SK-N-SH (cell line): Measurements from ENCODE around the gene ZNF280C. TPM values are rescaled to one million over a fixed set of nuclear protein-coding genes. Genes with fewer than 3 reads are reported as not detected.

Experiments used
- CTCF ChIA-PET: fragments of 300-600, 350-600 bp; formaldehyde crosslinking; extraction: SDS; loops from one replicate; lab custom pipeline; 2021; lab: Yijun Ruan, JAX
- POLR2A ChIA-PET: fragments of 350-600 bp; sonication (Branson Sonifier 250); formaldehyde crosslinking; extraction: SDS; loops from one replicate; lab custom pipeline; 2020; ENCODE audit warnings: antibody characterized with exemption, inconsistent platforms; lab: Yijun Ruan, JAX
- DNase-seq: peaks from one replicate; pipeline ENCODE4 v3.0.0; 2012
- H2AFZ ChIP-seq: fragments of 200-600 bp; sonication (generic); 2 replicates; pipeline ENCODE4 v1.8.1; 2016; ENCODE audit warnings: antibody characterized with exemption, mild to moderate bottlenecking, low read depth
- H3F3A ChIP-seq: fragments of 200-600 bp; sonication (generic); replicated peaks from 2 replicates; pipeline ENCODE3; 2016; ENCODE audit warnings: antibody characterized with exemption, mild to moderate bottlenecking; ENCODE audit not compliant: insufficient read depth
- H3K27ac ChIP-seq, 2 experiments: fragments of 200-500 bp in 1 of 2; fragments of 200-600 bp in 1 of 2; sonication (Bioruptor generic) in 1 of 2; sonication (generic), shearing (Covaris generic) in 1 of 2; 2 replicates each; pipeline versions ENCODE4 v1.5.1 to v1.6.1; 2014 to 2016; ENCODE audit warnings: low read depth in 2 of 2, inconsistent platforms in 1 of 2, low read length in 1 of 2, mild to moderate bottlenecking in 1 of 2, mixed read lengths in 1 of 2
- H3K27me3 ChIP-seq: fragments of 200-600 bp; sonication (generic), shearing (Covaris generic); 2 replicates; pipeline ENCODE4 v1.6.1; 2016; ENCODE audit warnings: mixed run types; ENCODE audit not compliant: insufficient read depth
- H3K36me3 ChIP-seq, 2 experiments: fragments of 200-500 bp in 1 of 2; fragments of 200-600 bp in 1 of 2; sonication (Bioruptor generic) in 1 of 2; sonication (generic) in 1 of 2; replicated peaks in 1 of 2; 2 replicates each; pipeline versions ENCODE3 to v1.5.1; 2014 to 2016; ENCODE audit warnings: low read length in 1 of 2, mild to moderate bottlenecking in 1 of 2; ENCODE audit not compliant: insufficient read depth in 2 of 2, control insufficient read depth in 1 of 2
- H3K4me1 ChIP-seq, 2 experiments: fragments of 200-500 bp in 1 of 2; fragments of 200-600 bp in 1 of 2; sonication (Bioruptor generic) in 1 of 2; sonication (generic), shearing (Covaris generic) in 1 of 2; 2 replicates each; pipeline versions ENCODE4 v1.5.1 to v1.6.1; 2014 to 2016; ENCODE audit warnings: low read depth in 1 of 2, low read length in 1 of 2, mixed run types in 1 of 2; ENCODE audit not compliant: insufficient read depth in 2 of 2, control insufficient read depth in 1 of 2
- H3K4me2 ChIP-seq: fragments of 200-600 bp; sonication (generic), shearing (Covaris generic); 2 replicates; pipeline ENCODE4 v1.6.1; 2017; ENCODE audit warnings: mixed run types
- H3K4me3 ChIP-seq, 2 experiments: fragments of 200-500 bp in 1 of 2; fragments of 200-600 bp in 1 of 2; sonication (Bioruptor generic) in 1 of 2; sonication (generic), shearing (Covaris generic) in 1 of 2; 2 replicates each; pipeline versions ENCODE4 v1.5.1 to v1.8.1; 2014 to 2016; ENCODE audit warnings: low read depth in 2 of 2, inconsistent platforms in 1 of 2, low read length in 1 of 2, mild to moderate bottlenecking in 1 of 2, mixed read lengths in 1 of 2, moderate library complexity in 1 of 2
- H3K79me2 ChIP-seq: fragments of 200-600 bp; sonication (generic); 2 replicates; pipeline ENCODE4 v1.8.1; 2017; ENCODE audit warnings: mild to moderate bottlenecking; ENCODE audit not compliant: insufficient read depth
- H3K9ac ChIP-seq: fragments of 200-600 bp; sonication (generic); 2 replicates; pipeline ENCODE4 v1.6.1; 2017; ENCODE audit warnings: mixed run types
- H3K9me2 ChIP-seq: fragments of 200-600 bp; sonication (generic); 2 replicates; pipeline ENCODE4 v1.6.1; 2017; ENCODE audit warnings: mixed run types
- H3K9me3 ChIP-seq: fragments of 200-600 bp; sonication (generic); 2 replicates; pipeline ENCODE4 v1.6.1; 2017; ENCODE audit warnings: mixed run types, mild to moderate bottlenecking, moderate library complexity
- H4K20me1 ChIP-seq: fragments of 200-600 bp; sonication (generic); 2 replicates; pipeline ENCODE4 v1.6.1; 2017; ENCODE audit warnings: mild to moderate bottlenecking, mixed run types; ENCODE audit not compliant: insufficient read depth
- CHD2 ChIP-seq: fragments of 150-350 bp; IDR thresholded peaks from 2 replicates; pipeline ENCODE4 v1.6.1; 2018; ENCODE audit warnings: low read length; ENCODE audit not compliant: partially characterized antibody
- EP300 ChIP-seq, 2 experiments: IDR thresholded peaks; 2 replicates each; pipeline versions ENCODE4 v1.4.0 to v1.6.1; 2012; ENCODE audit warnings: borderline replicate concordance in 1 of 2, low read depth in 1 of 2, low read length in 1 of 2
- EZH2phosphoT487 ChIP-seq: fragments of 200-600 bp; sonication (generic); IDR thresholded peaks from 2 replicates; pipeline ENCODE4 v1.6.1; 2017; ENCODE audit warnings: low read depth, mixed run types, mild to moderate bottlenecking, antibody characterized with exemption, moderate library complexity, borderline replicate concordance
- FOSL2 ChIP-seq: IDR thresholded peaks from 2 replicates; pipeline ENCODE4 v1.4.0; 2012; ENCODE audit warnings: low read depth, mild to moderate bottlenecking, moderate library complexity, borderline replicate concordance
- FOXJ3 ChIP-seq: sonication (generic); formaldehyde crosslinking; IDR thresholded peaks from 2 replicates; pipeline ENCODE4 v1.5.1; 2020; ENCODE audit warnings: mild to moderate bottlenecking, missing genetic modification reagents
- GABPA ChIP-seq: IDR thresholded peaks from 2 replicates; pipeline ENCODE4 v1.4.0; 2012; ENCODE audit warnings: low read depth, mild to moderate bottlenecking
- JUND ChIP-seq: IDR thresholded peaks from 2 replicates; pipeline ENCODE4 v1.4.0; 2012
- NFIC ChIP-seq: IDR thresholded peaks from 2 replicates; pipeline ENCODE4 v1.4.0; 2012; ENCODE audit warnings: borderline replicate concordance
- RAD21 ChIP-seq: IDR thresholded peaks from 2 replicates; pipeline ENCODE4 v1.6.1; 2012; ENCODE audit warnings: mild to moderate bottlenecking, low read length
- RCOR1 ChIP-seq: fragments of 150-350 bp; IDR thresholded peaks from 2 replicates; pipeline ENCODE4 v1.6.1; 2017; ENCODE audit warnings: antibody characterized with exemption, low read length
- RFX5 ChIP-seq: IDR thresholded peaks from 2 replicates; pipeline ENCODE4 v1.6.1; 2012; ENCODE audit warnings: mild to moderate bottlenecking, improper control_type of control experiment, low read length
- RXRA ChIP-seq: IDR thresholded peaks from 2 replicates; pipeline ENCODE4 v1.4.0; 2012; ENCODE audit warnings: low read depth, mild to moderate bottlenecking, borderline replicate concordance
- SIN3A ChIP-seq: IDR thresholded peaks from 2 replicates; pipeline ENCODE4 v1.6.1; 2012; ENCODE audit warnings: low read depth, mild to moderate bottlenecking, low read length, moderate library complexity, borderline replicate concordance
- TCF12 ChIP-seq: IDR thresholded peaks from 2 replicates; pipeline ENCODE4 v1.4.0; 2012
- TEAD4 ChIP-seq: IDR thresholded peaks from 2 replicates; pipeline ENCODE4 v1.4.0; 2012; ENCODE audit warnings: mild to moderate bottlenecking, borderline replicate concordance; ENCODE audit not compliant: insufficient read depth
- YY1 ChIP-seq: IDR thresholded peaks from 2 replicates; pipeline ENCODE4 v1.4.0; 2012; ENCODE audit warnings: low read depth, mild to moderate bottlenecking
- WGBS: methylation state at CpG from one replicate; pipeline ENCODE4 v1.1.6; 2017; ENCODE audit warnings: low lambda C conversion rate; 5-methylcytosine and 5-hydroxymethylcytosine counted together
- polyA plus RNA-seq, 3 experiments: library from polyadenylated mRNA; depleted of rRNA; stranded (reverse); fragments of >200 nt; gene quantifications; 2 replicates each; pipeline ENCODE4 v1.2.3, GENCODE V29; 2012
- TF ChIP-seq, protein P1 (sequence below): IDR thresholded peaks from 2 replicates; pipeline ENCODE4; 2012
- TF ChIP-seq, protein P2 (sequence below): IDR thresholded peaks from 2 replicates; pipeline ENCODE4 v1.4.0; 2012; ENCODE audit warnings: low read depth, borderline replicate concordance
- TF ChIP-seq, protein P3 (sequence below): fragments of 150-350 bp; IDR thresholded peaks from 2 replicates; pipeline ENCODE4 v1.6.1; 2017; ENCODE audit warnings: antibody characterized with exemption, low read length, low read depth, borderline replicate concordance
- TF ChIP-seq, protein P4 (sequence below): fragments of 150-350 bp; IDR thresholded peaks from 2 replicates; pipeline ENCODE4 v1.6.1; 2016; ENCODE audit warnings: mild to moderate bottlenecking, low read depth, low read length

ZNF280C gene
- polyA plus RNA-seq, 1 of the 3 experiments (the other 2 are of a cell fraction), result 2.7 TPM

DNA sequence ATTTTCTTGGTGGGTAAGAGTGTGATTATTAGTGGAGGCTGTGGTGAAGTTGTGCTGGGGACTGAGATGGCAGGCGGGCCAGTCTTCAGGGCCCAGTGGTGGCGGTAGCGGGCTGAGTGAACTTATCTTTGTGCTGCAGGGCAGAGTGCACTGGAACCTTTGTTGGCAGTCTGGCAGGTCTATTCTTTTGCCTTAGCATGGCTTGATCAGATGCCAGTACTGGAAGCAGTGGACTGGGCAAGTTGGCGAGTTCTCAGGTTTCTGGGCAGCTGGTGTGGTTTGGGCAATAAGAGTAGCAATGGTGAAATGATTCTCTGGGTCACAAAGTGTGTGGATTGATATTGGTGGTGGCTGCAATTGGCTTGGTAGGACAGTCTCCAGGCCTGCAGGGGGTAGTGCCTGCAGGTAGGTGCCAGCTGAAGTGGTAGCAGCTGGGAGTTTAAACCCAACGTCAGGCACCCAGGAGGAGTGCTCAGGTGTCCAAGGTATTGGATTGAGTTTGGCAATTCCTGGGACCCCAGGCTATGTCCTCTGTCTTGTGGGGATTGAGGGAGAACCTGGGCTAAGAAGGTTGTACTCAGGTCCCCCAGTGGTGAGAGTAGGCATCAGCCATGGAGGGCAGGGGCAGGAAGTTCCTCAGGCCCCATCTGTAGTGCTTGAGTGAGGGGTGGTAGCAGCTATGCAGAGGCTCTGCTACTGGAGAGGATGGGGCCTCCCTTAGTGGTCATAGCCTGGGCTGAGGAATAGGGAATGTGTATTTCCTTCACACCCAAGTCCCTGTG lies 36.1 kb upstream of the ZNF280C start:
- Histone ChIP-seq H3F3A (peaks cover 3% of the 10 kb centered on the region), H3K4me3 (no peak overlapping the region), H3K4me1 (no peaks in the 10 kb centered on the region), H2AFZ (no peak overlapping the region), H3K79me2 (no peaks in the 10 kb centered on the region), H3K9me3 (no peaks in the 10 kb centered on the region), H3K27ac (no peak overlapping the region), H3K4me2 (no peak overlapping the region), H3K27me3 (no peaks in the 10 kb centered on the region; the same call in 1 of the 2 replicates), H3K36me3 (no peaks in the 10 kb centered on the region), H3K9me2 (no peaks in the 10 kb centered on the region), H3K9ac (no peak overlapping the region), H4K20me1 (no peaks in the 10 kb centered on the region)
- POLR2A ChIA-PET, result no interaction called here
- no peak for DNase-seq
- CTCF ChIA-PET, result interaction anchor here (1.0 kb wide), 1 partner anchor 26 kb away, joined by 3 read pairs; no protein-coding TSS in a partner anchor
- no peak for TF ChIP-seq TCF12
- TF ChIP-seq CHD2, result no peak
- no peak for TF ChIP-seq EZH2phosphoT487
- TF ChIP-seq NFIC, result no peak
- no peak for TF ChIP-seq RCOR1
- TF ChIP-seq FOSL2, result no peak
- TF ChIP-seq EP300 (IDR thresholded peaks at IDR 0.05; ENCODE audit: borderline replicate concordance in 1 of 2, low read depth in 1 of 2, low read length in 1 of 2), result no peak
- TF ChIP-seq, protein P1, sequence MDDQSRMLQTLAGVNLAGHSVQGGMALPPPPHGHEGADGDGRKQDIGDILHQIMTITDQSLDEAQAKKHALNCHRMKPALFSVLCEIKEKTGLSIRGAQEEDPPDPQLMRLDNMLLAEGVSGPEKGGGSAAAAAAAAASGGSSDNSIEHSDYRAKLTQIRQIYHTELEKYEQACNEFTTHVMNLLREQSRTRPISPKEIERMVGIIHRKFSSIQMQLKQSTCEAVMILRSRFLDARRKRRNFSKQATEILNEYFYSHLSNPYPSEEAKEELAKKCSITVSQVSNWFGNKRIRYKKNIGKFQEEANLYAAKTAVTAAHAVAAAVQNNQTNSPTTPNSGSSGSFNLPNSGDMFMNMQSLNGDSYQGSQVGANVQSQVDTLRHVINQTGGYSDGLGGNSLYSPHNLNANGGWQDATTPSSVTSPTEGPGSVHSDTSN, result no peak
- TF ChIP-seq TEAD4, result no peak
- no peak for TF ChIP-seq SIN3A
- no peak for TF ChIP-seq JUND
- no peak for TF ChIP-seq RFX5
- no peak for TF ChIP-seq RXRA
- TF ChIP-seq RAD21, result no peak
- no peak for TF ChIP-seq YY1
- TF ChIP-seq FOXJ3, result no peak
- WGBS, result 46% methylated on average over 4 of the region's 5 CpGs

DNA sequence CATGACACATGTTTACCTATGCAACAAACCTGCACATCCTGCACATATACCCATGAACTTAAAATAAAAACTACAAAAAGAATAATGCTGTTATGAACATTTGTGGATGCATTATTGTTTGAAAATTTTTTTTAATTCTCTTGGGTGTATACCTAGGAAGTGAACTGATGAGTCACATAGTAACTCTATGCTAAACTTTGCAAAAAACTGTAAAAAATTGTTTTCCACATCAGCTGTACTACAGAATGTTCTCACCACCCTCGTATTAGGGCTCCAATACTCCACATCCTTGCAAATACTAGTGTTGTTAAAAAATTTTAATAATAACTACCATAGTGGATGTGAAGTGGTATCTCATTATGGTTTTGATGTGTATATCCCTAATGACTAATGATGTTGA lies 33.3 kb upstream of the ZNF280C start:
- Histone ChIP-seq H3K27me3 (no peaks in the 10 kb centered on the region; the same call in 1 of the 2 replicates), H3K9me2 (no peaks in the 10 kb centered on the region), H2AFZ (no peak overlapping the region), H3K4me3 (no peak overlapping the region), H3K79me2 (no peaks in the 10 kb centered on the region), H3K9me3 (no peaks in the 10 kb centered on the region), H3K36me3 (no peaks in the 10 kb centered on the region), H3K4me1 (no peaks in the 10 kb centered on the region; a peak in 1 of 4 replicates), H3K9ac (no peak overlapping the region), H3K27ac (no peak overlapping the region), H4K20me1 (no peaks in the 10 kb centered on the region), H3K4me2 (no peak overlapping the region), H3F3A (peaks cover 3% of the 10 kb centered on the region)
- ChIA-PET POLR2A (no interaction called here), CTCF (no interaction called here)
- 29% methylated on average over 1 of the region's 1 CpG for WGBS
- TF ChIP-seq, protein P2, sequence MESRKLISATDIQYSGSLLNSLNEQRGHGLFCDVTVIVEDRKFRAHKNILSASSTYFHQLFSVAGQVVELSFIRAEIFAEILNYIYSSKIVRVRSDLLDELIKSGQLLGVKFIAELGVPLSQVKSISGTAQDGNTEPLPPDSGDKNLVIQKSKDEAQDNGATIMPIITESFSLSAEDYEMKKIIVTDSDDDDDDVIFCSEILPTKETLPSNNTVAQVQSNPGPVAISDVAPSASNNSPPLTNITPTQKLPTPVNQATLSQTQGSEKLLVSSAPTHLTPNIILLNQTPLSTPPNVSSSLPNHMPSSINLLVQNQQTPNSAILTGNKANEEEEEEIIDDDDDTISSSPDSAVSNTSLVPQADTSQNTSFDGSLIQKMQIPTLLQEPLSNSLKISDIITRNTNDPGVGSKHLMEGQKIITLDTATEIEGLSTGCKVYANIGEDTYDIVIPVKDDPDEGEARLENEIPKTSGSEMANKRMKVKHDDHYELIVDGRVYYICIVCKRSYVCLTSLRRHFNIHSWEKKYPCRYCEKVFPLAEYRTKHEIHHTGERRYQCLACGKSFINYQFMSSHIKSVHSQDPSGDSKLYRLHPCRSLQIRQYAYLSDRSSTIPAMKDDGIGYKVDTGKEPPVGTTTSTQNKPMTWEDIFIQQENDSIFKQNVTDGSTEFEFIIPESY, result no peak
- TF ChIP-seq GABPA, result no peak
- TF ChIP-seq, protein P3, sequence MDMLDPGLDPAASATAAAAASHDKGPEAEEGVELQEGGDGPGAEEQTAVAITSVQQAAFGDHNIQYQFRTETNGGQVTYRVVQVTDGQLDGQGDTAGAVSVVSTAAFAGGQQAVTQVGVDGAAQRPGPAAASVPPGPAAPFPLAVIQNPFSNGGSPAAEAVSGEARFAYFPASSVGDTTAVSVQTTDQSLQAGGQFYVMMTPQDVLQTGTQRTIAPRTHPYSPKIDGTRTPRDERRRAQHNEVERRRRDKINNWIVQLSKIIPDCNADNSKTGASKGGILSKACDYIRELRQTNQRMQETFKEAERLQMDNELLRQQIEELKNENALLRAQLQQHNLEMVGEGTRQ, result no peak
- no peak for TF ChIP-seq FOSL2
- TF ChIP-seq, protein P4, sequence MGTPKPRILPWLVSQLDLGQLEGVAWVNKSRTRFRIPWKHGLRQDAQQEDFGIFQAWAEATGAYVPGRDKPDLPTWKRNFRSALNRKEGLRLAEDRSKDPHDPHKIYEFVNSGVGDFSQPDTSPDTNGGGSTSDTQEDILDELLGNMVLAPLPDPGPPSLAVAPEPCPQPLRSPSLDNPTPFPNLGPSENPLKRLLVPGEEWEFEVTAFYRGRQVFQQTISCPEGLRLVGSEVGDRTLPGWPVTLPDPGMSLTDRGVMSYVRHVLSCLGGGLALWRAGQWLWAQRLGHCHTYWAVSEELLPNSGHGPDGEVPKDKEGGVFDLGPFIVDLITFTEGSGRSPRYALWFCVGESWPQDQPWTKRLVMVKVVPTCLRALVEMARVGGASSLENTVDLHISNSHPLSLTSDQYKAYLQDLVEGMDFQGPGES, result no peak
- no peak for TF ChIP-seq CHD2
- DNase-seq, result no peak
